Measurements from ENCODE around the gene FLRT3.

GRCh38 chr20:14336686-14337085 lies 726 bp downstream of the FLRT3 start:
- TF ChIP-seq CTCF (conservative IDR thresholded peaks at IDR 0.05; ENCODE audit: low read depth, low read length) (no peak), EZH2 (IDR thresholded peaks at IDR 0.05; ENCODE audit: borderline replicate concordance, low read depth, low read length, poor library complexity, severe bottlenecking) (no peak)

Data from A673 (cell line).